ENCODE measurements around the gene VEGFA. TPM values are rescaled to one million over a fixed set of nuclear protein-coding genes. Genes with fewer than 3 reads are reported as not detected.

VEGFA gene
- total RNA-seq, 1 experiment from 2014 or later = 35.2 TPM

DNA sequence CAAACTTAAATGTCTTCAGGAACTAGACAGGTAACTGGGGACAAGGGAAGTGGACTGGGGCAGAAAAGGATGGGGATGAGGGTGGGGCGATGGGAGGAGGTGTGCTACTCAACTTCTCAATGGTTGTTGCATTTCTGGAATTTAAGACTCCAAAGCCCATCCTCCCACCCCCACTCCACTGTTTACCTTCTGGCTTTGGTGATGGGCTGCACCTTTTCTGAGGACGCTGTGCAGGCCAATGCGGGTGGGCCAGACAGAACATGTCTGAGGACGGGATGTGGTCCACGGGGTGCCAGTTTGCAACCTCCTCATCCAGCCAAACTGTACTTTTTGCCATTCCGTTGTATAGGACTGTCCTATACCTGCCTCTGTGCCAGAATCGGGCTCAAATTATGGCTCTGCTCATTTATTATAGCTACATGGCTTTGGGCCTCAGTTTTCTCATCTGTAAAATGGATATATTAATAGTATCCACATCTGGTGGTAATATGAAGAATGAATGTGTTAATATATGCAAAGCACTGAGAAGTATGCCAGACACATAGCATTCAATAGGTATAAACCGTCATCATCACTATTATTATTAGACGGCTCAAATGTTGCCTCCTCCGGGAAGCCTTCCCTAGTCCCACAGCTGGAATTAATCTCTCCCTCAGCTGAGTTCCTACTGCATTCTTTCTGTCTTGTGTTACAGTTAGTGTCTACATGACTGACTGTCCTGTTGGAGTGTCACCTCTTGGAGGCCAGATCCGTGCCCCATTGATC lies 31.0 kb upstream of the VEGFA start:
- no peak for DNase-seq (ENCODE audit: low spot score)

DNA sequence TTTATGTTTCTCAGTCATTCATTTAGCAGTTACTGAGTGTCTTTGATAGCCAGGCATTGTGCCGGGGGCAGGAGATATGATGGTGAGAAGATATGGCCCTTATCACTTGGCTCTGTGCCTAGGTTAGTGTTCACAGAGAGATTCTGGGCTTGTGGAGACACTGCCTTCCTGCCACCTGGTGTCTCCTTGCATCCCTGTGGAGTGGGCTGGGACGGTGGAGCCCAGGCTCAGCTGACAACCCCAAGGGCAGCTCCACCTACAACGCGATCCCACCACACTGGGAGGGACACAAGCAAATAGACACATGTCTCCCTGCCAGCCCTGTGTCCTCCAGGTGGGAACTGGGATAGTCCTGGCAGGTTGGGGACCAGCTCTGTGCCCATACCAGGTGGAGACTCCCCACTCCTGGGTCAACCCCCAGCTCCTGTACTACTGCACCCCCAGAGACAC lies 30.3 kb upstream of the VEGFA start:
- DNase-seq (ENCODE audit: low spot score) = no peak

DNA sequence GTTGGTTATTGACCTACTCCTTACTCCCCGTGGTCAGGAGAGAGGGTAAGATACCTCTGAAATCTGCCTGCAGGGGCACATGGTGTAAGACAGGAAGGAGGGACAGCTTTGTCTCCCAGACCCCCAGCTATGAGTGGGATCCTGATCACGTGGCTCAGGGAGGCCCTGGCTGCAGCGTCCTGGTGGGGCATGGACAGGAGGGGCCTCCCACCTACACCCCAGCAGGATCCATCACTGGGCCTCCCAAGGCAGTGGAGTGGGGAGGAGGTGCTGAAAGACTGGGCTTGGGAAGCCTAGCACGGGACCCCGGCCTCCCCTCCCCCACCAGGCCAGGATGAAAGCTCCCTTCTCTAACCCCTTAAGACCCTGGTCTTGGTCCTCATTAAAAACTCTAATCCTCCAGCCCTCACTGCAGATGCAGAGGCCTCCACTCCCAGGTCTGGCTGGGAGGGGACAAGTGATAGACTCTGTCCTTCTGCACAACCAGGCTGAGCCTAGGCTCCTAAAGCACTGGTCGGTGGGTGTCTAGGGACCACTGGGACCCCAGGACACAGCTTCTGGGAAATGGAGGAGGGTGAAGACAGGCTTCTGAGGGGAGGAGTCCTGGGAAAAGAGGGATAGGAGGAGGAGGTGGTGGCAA lies 29.6 kb upstream of the VEGFA start:
- no peak for DNase-seq (ENCODE audit: low spot score)

DNA sequence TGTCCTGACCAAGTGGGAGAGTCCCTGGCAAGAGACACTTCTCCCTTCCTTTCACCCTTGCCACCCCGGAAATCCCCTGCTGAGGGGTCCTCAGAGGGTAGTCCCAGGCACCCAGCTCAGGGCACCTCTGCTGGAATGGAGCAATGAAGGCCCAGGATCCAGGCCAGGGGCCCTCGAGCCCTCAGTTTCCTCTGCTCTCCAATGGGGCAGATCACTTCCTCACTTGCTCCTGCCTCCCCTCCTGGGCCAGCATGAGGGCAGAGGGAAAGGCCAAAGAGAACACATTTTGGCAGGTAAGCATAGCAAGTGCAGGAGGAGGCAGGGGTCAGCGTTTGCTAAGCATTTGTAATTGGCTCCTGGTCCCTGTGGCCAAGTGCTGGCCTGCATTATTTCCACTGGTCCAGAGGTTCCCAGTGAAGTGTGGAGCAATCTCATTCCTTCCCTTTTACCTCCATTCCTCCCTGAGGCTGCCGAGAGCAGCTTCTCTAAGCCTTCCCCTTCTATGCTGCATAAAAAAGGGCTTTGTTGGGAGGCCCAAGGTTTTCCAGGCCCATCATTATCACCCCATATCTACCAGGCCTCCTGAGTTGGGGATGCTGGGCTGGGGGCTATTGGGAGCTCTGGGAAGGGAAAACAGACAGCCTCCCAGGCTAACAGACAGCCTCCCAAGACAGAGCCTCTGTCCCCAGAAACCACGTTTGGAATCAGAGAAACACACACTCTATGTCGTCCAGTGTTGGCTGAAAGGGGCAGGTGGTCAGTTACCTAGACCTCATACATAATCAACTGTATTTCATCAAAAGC lies 28.8 kb upstream of the VEGFA start:
- DNase-seq (ENCODE audit: low spot score) = no peak

DNA sequence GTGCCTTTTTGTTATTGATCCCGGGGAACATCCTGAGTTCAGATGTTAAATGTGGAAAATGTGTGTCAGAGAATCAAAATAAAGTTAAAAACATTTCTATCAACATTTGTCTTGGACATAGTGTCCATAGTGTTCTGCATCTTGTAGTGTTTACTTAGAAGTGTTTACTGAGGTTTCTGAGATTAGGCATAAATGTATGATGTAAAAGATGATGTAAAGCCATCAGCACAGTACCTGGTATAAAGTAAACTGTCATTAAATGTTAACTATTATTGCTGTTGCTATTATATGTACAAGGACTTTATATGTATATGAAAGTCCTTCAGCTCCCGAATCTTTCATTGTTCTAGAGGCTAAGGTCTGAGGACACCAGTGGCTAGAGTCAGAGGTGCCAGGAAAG lies 28.2 kb upstream of the VEGFA start:
- no peak for DNase-seq (ENCODE audit: low spot score)

DNA sequence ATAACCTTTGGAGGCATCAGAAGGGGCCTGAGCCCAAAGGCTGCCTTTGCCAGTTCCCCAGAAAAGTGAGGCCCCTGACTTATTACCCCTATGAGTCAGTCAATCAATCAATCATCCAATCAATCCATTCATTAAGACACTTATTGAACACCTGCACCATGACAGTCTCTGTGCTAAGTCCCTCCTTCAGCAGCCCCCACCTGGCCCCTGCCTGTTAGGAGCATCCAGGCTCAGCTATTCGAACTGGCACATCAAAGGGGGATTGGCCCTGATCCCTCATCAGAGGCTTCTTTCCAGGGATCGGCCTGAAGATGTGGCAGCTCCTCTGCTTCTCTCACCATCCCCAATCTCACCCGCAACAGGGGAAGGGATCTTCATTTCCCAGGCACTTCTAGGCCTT lies 27.7 kb upstream of the VEGFA start:
- no peak for DNase-seq (ENCODE audit: low spot score)

DNA sequence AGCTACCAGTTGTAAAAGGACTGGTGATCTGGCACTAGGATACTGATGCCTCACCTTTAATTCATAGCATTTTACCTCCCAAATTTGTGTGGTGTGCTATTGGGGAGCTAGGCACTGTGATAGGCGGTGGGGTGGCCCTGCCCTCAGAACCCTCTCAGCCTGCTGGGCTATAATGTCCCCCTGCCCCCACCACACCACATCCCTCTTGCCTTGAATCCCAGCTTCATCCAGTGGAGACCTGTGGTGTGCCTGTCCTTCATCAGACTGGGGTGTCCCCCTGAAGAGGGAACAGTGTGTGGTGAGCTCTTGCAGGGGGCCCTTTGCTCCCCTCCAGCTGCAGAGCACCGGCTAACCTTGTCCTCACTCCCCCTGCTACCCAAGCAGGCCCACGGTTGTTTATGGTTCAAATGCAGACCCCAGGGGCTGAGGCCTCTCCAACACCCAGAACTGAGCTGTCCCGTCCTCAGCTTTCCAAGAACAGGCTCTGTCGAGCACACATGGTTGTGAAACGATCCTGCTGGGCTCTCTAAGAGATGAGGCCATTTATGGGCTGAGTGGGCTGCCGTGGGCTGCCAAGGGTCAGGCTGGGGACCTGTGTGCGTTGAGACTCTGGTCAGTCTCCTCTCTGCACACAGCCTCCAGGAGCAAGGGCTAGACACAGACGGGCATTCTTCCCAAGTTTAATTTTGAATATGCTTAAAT lies 26.9 kb upstream of the VEGFA start:
- no peak for DNase-seq (ENCODE audit: low spot score)

DNA sequence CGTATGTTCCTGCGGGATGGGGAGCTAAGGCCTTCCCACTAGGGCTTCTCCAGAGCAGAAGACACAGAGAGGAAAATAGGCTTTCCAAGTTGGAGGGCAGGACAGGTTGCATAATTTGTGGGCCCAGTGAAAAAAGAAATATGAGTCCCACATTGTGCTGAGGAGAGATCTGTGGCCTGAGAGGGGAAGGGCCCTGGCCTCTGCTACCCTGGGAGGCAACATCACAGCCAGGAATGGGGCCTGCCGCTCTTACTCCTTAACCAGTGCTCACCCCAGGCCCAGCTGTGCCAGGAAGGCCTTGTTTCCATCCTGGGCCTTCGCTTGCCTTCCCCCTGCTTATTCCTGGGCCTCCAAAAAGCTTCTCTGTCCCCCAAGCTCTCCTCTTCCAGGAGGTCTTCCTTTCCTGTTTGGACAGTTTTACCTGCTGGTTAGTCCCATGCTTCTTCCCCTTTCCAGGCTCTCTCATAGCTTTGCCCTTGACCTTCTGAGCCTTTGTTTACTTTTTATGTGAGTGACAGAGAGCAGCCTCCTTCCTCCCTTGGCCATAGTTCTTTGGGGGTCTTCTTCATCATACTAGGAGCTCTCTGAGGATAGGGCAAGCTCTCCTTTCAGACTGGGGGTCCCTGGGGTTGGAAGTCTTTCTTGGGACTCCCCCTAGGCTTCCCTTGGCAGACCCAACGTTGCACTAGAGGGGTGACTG lies 26.2 kb upstream of the VEGFA start:
- DNase-seq (ENCODE audit: low spot score) = no peak

DNA sequence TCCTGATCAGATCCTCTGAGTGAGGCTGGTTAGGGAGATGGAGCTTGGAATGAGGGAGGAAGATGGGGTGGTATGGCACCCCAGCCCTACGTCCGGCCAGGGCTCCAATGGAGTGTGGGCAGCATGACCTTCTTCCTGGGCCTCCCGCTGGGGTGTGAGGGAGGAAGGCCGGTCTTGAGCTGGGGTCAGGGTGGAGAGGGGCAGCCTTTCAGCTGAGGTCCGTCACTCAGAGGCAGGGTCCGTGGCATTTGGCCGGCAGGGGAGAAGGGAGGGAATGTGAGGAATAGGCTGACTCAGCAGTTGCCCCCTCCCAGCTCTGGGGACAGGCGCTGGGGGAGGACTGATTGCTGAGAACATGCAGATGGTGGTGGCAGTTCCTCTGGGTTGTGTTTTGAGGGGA lies 25.5 kb upstream of the VEGFA start:
- no peak for DNase-seq (ENCODE audit: low spot score)

DNA sequence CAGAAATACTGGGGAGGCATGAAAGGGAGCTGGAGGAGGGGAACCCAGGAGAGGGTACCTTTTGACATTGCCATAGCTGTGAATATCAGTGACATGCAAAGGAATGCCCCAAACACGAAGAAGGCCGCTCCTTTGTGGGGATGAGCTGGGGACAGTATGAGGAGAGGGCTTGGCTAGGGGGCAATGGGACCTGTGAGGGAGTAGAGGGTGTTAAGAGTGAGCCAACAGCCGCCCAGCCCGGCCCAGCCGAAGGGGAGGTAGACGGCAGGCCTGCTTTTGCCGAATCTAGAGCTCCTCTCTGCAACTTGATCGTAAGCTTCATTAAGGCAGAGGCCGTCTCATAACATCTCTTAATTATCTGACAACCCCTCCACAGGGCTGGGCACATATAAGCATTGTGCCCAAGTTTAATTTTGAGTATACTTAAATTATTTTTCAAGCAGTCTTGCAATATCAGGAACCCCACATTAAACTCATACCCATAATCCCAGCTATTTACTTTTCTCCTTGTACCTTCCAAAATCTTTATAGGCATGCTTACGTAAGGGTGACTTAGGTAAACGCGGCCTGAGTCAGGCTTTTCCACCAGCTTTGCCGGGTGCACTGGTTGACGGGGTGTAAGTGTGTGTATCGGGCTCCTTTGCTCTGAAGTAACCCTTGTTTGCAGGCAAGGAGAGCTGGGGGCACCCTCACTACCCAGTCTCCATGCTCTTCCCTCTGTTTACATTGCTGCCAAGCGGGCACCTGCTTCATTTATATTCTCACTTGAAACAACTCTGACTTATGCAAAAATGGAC lies 24.9 kb upstream of the VEGFA start:
- no peak for DNase-seq (ENCODE audit: low spot score)

DNA sequence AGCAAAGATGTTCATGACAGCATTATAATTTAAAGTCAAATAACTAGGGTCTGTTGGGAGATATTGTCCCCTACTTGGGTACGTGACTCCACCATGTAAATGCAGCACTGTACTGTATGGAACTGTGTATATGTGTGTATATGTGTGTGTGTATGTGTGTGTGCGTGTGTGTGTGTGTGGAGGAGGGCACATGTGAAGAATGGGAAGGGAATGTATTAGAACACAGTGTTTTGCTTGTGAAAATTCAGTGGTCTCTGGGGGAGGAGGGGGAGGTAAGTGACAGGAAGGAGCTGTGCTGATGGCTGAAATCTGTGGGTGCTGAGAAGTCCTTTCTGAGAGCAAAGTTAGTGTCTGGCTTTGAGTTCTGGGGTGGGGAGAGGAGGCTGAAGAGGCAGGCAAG lies 23.9 kb upstream of the VEGFA start:
- DNase-seq (ENCODE audit: low spot score) = no peak

DNA sequence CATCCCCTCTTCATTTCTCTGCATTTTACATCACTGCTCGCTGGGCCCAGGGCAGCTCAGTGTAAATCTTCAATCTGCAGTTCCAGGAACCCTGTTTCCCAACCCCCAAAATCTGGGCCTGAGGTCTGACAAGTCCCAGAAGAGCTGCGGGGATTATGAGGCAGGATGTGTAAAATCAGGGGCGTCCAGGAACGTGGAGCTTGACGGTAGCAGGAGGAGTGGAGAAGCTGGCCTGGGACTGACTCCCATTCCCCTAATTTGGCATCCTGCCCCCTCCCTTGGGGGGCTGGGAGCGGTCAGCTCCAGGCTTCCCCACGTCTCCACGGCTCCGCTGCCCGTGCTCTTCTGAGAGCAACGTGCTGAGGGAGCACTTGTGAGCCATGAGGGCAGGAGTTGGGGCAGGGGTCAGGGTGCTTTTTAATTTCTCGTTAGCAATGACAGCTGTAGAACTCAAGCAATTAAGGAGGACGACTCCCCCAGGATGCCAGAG lies 23.4 kb upstream of the VEGFA start:
- DNase-seq (ENCODE audit: low spot score) = no peak

DNA sequence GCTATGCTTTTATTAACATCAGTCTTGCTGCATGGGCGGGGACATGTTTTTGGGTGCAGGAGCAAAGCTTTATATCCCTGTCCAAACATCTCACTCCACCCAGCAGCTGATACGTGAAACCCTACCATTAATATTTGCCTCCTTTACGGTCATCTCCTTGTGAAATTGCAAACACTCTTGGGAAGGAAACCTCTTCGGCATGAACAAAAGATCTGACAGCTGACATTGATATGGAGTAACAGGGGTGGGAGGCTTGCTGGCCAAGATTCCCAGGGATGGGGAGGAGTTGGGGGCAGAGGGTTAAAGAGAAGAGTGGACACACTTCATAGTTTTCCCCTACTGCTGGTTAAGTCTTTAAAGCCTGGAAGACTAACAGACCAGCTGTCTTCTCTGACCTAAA lies 22.2 kb upstream of the VEGFA start:
- DNase-seq (ENCODE audit: low spot score) = no peak

DNA sequence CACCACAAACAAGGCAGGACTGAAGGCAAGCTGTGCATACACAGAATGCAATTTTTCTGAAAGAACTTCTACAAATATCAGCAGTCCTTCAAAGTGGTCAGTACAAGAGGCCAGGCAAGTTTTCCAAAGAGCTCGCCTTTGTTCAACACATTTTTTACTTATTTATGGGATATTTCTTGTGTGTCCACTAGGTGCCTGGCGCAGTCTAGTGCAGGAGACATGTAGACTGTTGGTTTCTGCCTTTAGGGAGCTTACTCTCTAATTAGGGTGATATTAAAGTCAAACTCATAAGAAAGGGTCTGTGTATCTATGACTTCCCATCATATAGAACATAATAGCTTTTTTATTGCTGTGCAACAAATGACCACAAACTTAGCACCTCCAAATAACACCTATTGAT lies 21.2 kb upstream of the VEGFA start:
- no peak for DNase-seq (ENCODE audit: low spot score)

DNA sequence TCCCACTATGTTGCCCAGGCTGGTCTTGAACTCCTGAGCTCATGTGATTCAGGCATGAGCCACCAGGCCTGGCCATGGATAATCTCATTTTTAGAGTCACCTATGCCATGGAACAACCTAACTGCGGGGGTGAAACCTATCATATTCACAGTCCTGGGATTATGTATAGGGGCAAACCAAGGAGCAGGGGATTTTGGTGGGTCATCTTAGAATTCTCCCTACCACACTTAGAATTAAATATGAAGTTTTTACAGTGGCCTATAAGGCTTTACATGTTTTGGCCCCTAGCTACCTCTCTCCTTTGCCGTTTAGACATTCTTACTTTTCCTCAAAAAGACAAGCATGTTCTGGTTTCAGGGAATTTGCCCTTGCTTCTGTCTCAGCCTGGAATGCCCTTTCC lies 20.6 kb upstream of the VEGFA start:
- no peak for DNase-seq (ENCODE audit: low spot score)

DNA sequence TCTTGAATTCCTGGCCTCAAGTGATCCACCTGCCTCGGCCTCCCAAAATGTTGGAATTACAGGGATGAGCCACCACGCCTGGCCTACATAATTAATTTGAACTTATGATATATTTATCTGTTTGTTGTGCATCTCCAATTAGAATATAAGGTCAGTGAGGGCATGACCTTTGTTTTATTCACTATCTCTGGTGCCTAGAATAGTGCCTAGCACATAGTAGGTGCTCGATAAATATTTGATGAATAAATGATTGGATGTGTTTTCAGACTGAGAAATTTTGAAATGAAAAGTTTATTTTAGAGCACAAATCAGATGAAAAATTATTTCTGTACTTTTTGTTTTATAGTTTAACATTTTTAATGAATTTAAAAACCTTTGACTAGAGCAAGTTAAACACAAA lies 19.4 kb upstream of the VEGFA start:
- DNase-seq (ENCODE audit: low spot score) = no peak

DNA sequence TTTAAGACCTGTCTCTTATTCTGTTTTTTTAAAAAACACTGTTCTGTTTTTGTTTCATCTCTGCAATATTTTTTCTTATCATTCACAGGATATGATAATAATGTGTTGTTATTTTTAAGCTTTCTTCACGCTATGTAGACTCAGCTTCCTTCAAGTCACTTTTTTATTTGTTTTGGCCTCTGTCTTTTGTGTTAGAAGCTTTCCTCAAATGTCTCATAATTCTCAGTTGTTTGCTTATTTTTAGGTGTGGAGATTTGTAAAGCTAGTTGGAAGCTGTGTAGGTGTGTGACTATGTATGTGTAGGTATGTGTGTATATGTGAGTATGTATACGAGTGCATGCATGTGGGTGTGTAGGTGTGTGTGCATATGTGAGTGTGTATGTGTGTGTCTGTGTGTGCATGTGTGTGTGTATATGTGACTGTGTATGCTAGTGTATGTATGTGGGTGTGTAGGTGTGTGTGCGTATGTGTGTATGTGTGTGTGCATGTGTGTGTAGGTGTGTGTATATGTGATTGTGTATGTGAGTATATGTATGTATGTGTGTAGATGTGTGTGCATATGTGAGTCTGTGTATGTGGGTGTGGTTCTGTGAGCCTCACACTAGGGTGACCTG lies 16.3 kb upstream of the VEGFA start:
- DNase-seq (ENCODE audit: low spot score) = no peak

DNA sequence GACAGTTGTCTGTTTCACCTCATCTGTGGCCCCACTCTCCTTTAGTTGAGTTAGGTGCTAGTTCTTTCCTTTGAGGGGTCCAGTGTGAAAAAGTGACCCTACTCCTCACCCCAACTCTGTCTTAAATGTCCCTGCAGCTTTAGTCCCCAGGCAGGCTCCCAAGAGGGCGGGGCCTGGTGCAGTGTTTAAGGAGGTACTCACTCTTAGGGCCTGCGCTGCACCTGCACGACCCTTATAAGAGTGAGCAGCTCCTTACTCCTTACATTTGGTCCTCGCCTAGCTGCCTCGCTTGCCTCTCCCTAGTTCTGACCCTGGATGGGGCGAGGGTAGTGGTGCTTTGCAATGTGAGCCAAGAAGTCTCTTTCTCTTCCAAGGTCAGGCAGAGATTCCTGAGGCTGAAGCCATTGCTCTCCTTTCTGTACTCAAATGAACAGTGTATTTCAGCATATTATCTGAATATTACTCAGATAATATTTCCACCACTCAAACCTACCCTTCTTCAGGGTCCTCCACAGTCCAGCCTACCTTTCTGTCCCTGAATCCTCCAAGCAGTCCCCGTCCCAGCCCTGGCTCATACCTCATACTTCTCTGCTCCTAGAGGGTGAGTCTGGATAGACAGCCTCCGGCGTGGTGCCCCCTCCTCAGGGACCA lies 11.9 kb upstream of the VEGFA start:
- DNase-seq (ENCODE audit: low spot score) = no peak

DNA sequence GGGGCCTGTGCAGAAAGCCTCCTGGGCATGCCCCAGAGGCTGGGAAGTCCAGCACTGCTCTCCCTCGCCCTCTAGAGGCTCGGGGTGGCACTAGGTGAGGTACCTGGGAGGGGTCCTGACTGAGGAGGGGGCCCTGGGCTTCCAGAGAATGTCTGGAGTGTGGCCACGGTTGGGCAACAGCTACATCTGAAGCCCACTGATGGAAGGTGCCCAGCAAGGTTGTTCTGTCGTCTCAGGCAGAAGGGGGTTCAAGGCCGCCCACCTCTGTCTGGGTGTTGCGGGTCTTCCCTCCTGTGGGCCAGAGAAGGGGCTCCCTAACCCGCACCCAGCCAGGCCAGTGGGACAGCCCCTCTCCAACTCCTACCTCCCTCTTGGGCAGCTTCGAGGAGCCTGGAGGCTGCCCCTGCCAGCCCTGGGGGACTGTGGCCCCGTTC lies 11.4 kb upstream of the VEGFA start:
- DNase-seq (ENCODE audit: low spot score) = no peak

Data from A172 (cell line).